Measurements from ENCODE around the gene FLVCR2. TPM values are rescaled to one million over a fixed set of nuclear protein-coding genes. Genes with fewer than 3 reads are reported as not detected.

The FLVCR2 gene
- total RNA-seq, 1 donor from 2014 or later, result 28.6 TPM

DNA sequence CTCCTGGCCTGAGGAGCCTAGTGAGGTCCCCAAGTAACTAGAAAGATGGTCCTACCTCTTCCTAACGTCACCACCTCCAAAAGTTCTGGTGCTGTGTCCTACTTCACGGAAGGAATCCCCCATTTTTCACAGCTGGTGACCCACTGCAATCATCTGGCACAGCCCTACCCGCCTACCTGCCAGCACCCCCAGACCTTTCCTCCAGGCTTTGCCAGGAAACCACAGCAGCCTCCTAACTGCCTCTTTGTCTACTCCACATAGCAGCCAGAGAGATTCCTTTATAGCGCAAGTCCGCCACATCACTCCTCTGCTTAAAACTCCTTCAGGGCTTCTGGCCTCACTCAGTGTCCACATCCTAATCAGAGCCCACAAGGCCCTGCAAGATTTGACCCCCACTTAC, 13.4 kb upstream of the FLVCR2 start:
- no peaks in the 10 kb centered on the region for H3K36me3 ChIP-seq
- H3K9me3 ChIP-seq, result no peaks in the 10 kb centered on the region
- H3K4me1 ChIP-seq, result peaks cover 5% of the 10 kb centered on the region
- ATAC-seq (no peak), DNase-seq (no peak)
- H3K27me3 ChIP-seq, result no peaks in the 10 kb centered on the region
- H3K27ac ChIP-seq, result no peak overlapping the region
- TF ChIP-seq, protein P1, sequence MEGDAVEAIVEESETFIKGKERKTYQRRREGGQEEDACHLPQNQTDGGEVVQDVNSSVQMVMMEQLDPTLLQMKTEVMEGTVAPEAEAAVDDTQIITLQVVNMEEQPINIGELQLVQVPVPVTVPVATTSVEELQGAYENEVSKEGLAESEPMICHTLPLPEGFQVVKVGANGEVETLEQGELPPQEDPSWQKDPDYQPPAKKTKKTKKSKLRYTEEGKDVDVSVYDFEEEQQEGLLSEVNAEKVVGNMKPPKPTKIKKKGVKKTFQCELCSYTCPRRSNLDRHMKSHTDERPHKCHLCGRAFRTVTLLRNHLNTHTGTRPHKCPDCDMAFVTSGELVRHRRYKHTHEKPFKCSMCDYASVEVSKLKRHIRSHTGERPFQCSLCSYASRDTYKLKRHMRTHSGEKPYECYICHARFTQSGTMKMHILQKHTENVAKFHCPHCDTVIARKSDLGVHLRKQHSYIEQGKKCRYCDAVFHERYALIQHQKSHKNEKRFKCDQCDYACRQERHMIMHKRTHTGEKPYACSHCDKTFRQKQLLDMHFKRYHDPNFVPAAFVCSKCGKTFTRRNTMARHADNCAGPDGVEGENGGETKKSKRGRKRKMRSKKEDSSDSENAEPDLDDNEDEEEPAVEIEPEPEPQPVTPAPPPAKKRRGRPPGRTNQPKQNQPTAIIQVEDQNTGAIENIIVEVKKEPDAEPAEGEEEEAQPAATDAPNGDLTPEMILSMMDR (IDR thresholded peaks at IDR 0.05), result no peak
- H3K4me3 ChIP-seq, result no peak overlapping the region
- intact Hi-C loops (cut with DNase I), result no loop called here

DNA sequence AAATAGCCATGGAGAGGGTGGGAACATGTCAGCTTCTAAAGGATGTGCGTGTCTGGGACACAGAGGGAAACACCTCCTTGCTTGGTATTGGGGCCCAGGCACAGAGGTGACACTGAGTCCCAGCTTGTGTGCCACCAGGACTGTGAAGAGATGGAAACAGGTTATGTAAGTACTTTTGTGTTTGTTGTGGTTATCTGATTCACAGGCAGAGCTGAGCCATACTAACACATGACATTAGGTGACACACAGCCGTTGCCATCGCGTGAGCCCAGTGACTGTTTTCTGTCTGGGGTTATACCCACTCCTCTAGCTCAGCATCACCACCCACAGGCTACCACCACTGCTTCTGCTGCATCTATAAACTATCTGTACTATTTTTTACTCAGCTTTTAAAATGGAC, 12.1 kb upstream of the FLVCR2 start:
- H3K36me3 ChIP-seq, result no peaks in the 10 kb centered on the region
- no peak overlapping the region for H3K27ac ChIP-seq
- H3K4me1 ChIP-seq, result no peaks in the 10 kb centered on the region
- ATAC-seq (no peak), DNase-seq (no peak)
- intact Hi-C loops (cut with DNase I), result no loop called here
- no peak overlapping the region for H3K4me3 ChIP-seq
- H3K27me3 ChIP-seq, result no peaks in the 10 kb centered on the region
- no peaks in the 10 kb centered on the region for H3K9me3 ChIP-seq
- TF ChIP-seq, protein P1 (IDR thresholded peaks at IDR 0.05), result no peak

DNA sequence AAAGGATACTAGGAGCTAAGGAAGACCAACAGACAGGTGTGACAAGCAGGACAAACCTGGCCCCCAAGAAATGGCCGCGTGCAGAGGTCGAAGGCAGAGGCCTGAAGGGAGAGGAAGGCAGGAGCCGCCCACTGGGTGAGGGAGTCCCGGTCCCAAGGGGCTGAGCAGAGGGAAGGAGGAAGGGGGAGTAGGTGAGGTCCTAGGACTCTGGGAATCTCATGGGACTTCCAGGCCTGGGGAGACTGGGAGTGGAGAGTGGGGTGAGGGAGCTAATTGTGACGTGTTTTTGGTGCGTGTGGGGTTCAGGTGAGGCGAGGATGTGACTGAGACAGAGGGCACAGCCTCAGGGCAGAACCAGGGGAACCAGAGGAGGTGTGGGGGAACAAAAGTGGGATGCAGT, 11.7 kb upstream of the FLVCR2 start:
- ATAC-seq (no peak), DNase-seq (no peak)
- H3K9me3 ChIP-seq, result no peaks in the 10 kb centered on the region
- H3K27me3 ChIP-seq, result no peaks in the 10 kb centered on the region
- no peak overlapping the region for H3K4me3 ChIP-seq
- TF ChIP-seq, protein P1 (IDR thresholded peaks at IDR 0.05), result no peak
- H3K4me1 ChIP-seq, result no peaks in the 10 kb centered on the region
- H3K27ac ChIP-seq, result no peak overlapping the region
- no peaks in the 10 kb centered on the region for H3K36me3 ChIP-seq
- intact Hi-C loops (cut with DNase I), result no loop called here

DNA sequence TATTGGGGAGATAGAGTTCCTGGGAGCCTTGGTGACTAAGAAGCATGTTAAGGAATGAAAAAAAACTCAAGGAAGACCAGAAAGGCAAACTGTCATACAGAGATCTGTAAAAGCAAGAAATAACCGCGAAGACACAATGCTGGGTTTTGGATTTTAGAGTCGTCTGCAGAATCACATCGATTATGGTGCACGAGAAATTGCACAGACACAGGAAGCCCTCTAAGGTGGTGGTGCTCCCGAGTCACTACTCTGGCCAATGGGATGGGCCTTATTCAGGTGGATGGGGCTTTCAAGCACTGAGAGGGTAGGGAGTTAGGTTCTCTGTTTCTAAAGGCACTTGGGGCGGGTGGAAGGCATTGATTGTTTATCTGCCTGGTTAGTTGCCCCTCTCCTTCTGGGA, 10.3 kb upstream of the FLVCR2 start:
- ATAC-seq, result no peak
- TF ChIP-seq, protein P1 (IDR thresholded peaks at IDR 0.05), result no peak
- H3K9me3 ChIP-seq, result no peaks in the 10 kb centered on the region
- no peak overlapping the region for H3K4me3 ChIP-seq
- no peak for DNase-seq
- no peaks in the 10 kb centered on the region for H3K27me3 ChIP-seq
- H3K4me1 ChIP-seq, result no peaks in the 10 kb centered on the region
- H3K36me3 ChIP-seq, result no peaks in the 10 kb centered on the region
- H3K27ac ChIP-seq, result no peak overlapping the region
- intact Hi-C loops (cut with DNase I), result no loop called here

DNA sequence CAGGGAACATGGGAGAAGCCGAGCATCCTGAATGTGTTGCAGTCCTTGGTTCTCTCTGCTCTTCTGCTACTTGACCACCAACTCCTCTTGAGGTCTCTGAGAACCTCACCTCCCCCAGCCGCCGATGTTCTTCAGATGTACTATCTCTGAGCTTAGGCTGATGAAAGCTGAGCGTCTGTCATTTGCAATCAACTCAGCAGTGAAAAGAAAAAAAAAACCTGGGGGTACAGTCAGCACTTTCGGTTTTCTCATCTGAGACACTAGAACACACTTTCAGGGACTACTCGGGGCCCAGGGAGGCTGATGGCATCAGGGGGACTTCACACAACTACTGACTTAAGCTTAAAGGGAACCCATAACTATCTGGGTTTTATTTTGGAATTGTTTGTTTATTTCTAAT, 9.6 kb upstream of the FLVCR2 start:
- TF ChIP-seq, protein P1 (IDR thresholded peaks at IDR 0.05), result no peak
- H3K27me3 ChIP-seq, result no peaks in the 10 kb centered on the region
- DNase-seq (no peak), ATAC-seq (no peak)
- H3K36me3 ChIP-seq, result no peaks in the 10 kb centered on the region
- H3K9me3 ChIP-seq, result no peaks in the 10 kb centered on the region
- no peaks in the 10 kb centered on the region for H3K4me1 ChIP-seq
- no peak overlapping the region for H3K27ac ChIP-seq
- intact Hi-C loops (cut with DNase I), result no loop called here
- no peak overlapping the region for H3K4me3 ChIP-seq

DNA sequence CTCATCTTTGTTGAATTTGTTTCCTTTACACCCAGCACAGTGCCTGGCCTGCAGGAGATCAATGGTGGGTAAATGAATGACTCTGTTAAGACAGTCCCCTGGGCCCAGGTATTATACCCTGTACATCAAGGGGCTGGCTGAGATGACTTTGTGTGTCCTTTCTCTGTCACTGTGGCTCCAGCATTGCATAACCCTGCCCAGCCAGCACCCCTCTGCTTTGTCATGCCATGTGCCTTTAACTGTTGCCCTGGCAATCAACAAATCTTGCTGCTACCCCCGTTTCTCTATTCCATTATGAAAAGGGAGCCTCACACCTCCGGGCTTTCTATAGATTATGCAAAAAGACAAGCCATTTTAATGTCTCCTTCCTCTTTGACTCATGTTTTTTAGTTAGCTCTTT, 7.6 kb upstream of the FLVCR2 start:
- Histone ChIP-seq H3K36me3 (no peaks in the 10 kb centered on the region), H3K27ac (no peak overlapping the region), H3K4me3 (no peak overlapping the region), H3K9me3 (no peaks in the 10 kb centered on the region), H3K27me3 (no peaks in the 10 kb centered on the region), H3K4me1 (no peaks in the 10 kb centered on the region)
- ATAC-seq (peak; percentile 31), DNase-seq (no peak)
- TF ChIP-seq, protein P1 (IDR thresholded peaks at IDR 0.05), result no peak
- intact Hi-C loops (cut with DNase I), result no loop called here

Data from upper lobe of right lung (tissue), 1 donor.